A204.1 (cell line): Measurements from ENCODE around the gene LIMA1.

Source experiments
- FAIRE-seq: peaks from 2 replicates; lab custom pipeline; 2012; peaks lifted over from hg19 to GRCh38; lab: Jason Lieb, UNC

The LIMA1 gene

GRCh38 chr12:50215033-50215432, 68.3 kb downstream of the LIMA1 start:
- FAIRE-seq = no peak

- no peak for FAIRE-seq
These were observed 69.3 kb downstream of the LIMA1 start for GRCh38 chr12:50214018-50214417.

GRCh38 chr12:50213439-50213838, 69.9 kb downstream of the LIMA1 start:
- FAIRE-seq = no peak

- FAIRE-seq = no peak
These were observed 71.3 kb downstream of the LIMA1 start for GRCh38 chr12:50212071-50212467.

- no peak for FAIRE-seq
These were observed 71.8 kb downstream of the LIMA1 start for GRCh38 chr12:50211392-50212070.

- no peak for FAIRE-seq
These were observed 75.9 kb downstream of the LIMA1 start for GRCh38 chr12:50207424-50207823.

GRCh38 chr12:50205648-50206047, 77.7 kb downstream of the LIMA1 start:
- FAIRE-seq = no peak

- FAIRE-seq = no peak
These were observed 79.6 kb downstream of the LIMA1 start for GRCh38 chr12:50203691-50204090.

GRCh38 chr12:50201987-50202521, 81.3 kb downstream of the LIMA1 start:
- no peak for FAIRE-seq

- no peak for FAIRE-seq
These were observed 82.6 kb downstream of the LIMA1 start for GRCh38 chr12:50200552-50201273.

- FAIRE-seq = no peak
These were observed 84.5 kb downstream of the LIMA1 start for GRCh38 chr12:50198829-50199228.

GRCh38 chr12:50197297-50197727, 86.0 kb downstream of the LIMA1 start:
- no peak for FAIRE-seq

- FAIRE-seq = no peak
These were observed 86.8 kb downstream of the LIMA1 start for GRCh38 chr12:50196537-50196936.

- FAIRE-seq = no peak
These were observed 87.5 kb downstream of the LIMA1 start for GRCh38 chr12:50195832-50196231.

GRCh38 chr12:50192908-50193307, 90.4 kb downstream of the LIMA1 start:
- FAIRE-seq = no peak

GRCh38 chr12:50192236-50192635, 91.1 kb downstream of the LIMA1 start:
- FAIRE-seq = no peak

GRCh38 chr12:50190859-50191258, 92.5 kb downstream of the LIMA1 start:
- no peak for FAIRE-seq

- FAIRE-seq = no peak
These were observed 94.3 kb downstream of the LIMA1 start for GRCh38 chr12:50188875-50189575.

GRCh38 chr12:50188241-50188781, 95.0 kb downstream of the LIMA1 start:
- FAIRE-seq = no peak

GRCh38 chr12:50187084-50187900, 96.0 kb downstream of the LIMA1 start:
- FAIRE-seq = no peak

- no peak for FAIRE-seq
These were observed 96.6 kb downstream of the LIMA1 start for GRCh38 chr12:50186681-50187080.
